ENCODE results near the gene SSTR4.
"Not testable (repeated sequence)": the region's sequence is repeated elsewhere in the genome, so short reads cannot be mapped to it uniquely, and the experiment has no call there.

The SSTR4 gene

DNA sequence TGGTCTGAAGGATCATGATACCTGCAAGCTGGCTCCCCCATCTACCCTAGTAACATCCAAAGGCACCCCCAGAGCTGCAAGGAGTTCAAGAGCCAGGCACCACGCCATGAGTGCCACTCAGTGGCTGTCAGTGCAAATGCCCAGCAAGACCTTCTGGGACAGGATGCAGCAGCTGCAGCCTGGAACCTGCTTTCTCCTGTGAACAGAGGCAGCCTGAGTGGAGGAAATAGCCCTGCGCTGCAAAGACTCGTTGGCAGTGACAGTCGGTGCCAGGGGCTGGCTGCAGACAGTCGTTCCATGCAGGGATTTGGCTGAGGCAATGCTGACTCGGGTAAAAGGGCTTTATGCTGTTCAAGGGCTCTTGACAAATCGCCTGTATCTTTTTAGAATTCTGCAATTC is 15.7 kb upstream of the SSTR4 start:
- no peak for DNase-seq

DNA sequence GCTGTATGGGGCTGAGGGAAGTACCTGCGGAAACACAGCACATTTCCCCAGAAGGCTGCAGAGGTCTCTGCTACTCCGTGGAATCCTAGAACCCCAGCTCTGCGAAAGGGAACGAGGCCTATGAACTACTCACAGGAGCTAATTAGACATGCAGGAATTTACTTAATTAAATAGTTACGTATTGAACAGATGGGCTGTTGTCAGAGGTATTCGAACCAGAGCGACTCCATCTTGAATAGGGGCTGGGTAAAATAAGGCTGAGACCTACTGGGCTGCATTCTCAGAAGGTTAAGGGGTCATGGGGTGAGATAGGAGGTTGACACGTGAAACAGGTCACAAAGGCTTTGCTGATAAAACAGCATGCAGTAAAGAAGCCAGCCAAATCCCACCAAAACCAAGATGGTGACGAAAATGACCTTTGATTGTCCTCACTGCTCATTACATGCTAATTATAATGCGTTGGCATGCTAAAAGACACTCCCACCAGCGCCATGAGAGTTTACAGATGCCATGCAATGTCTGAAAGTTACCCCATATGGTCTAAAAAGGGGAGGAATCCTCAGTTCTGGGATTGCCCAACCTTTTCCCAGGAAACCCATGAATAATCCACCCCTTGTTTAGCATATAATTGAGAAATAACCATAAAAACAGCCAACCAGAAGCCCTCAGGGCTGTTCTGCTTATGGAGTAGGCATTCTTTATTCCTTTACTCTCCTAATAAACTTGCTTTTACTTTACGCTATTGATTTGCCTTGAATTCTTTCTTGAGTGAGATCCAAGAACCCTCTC is 14.7 kb upstream of the SSTR4 start:
- DNase-seq, result no peak

DNA sequence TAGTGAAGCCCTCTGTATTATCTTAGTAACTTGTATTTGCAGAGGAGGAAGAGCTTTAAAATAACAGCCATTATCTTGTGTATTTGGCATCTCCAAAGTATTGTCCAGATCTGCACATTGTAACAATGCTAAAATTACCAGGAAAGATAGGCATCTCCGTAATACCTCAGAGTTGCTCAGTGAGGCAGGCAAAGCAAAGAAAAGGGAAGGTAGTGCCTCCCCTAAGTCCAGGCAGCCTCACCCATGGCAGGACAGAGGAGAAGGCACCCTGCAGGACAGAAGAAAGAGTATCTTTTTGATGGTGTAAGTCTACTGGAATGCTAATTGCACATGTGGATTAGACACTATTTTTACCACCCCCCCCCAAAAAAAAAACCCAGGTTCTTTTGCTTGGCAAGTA is 13.6 kb upstream of the SSTR4 start:
- no peak for DNase-seq

DNA sequence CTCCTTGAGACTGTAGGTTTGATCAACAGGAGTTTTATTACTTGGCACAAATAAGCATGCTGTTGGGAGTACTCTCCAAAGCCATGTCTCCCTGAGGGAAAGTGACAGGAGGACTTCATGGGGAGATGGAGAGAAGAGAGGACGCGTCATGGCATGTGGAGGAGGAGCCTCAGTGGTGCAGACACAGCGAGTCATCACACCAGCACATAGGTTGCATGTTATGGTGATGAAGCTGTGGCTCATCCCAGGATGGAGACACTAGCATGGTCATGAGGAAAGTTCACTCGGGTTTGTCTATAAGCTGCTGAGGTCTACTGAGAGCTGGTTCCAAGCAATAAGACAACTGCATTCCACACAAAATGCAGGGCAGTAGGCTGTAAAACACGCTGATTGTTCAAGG is 13.2 kb upstream of the SSTR4 start:
- no peak for DNase-seq

DNA sequence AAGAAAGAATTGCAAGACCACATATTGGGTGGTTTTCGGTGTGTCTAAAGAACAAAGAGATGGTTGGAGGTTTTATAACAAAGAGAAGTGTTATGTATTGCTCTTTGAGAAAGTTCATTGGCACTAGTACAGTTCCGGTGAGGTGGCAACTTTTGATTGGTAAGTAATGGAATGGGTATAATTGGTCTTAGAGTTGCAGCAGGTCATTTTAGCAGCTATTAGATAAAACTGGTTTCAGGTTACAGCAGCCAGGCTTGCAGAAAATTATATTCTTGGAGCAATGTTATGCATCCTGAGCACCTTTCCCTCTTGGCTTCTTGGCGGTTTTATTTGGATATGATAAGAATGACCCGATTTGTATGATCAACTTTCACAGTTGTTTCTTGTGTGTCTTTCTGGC is 12.3 kb upstream of the SSTR4 start:
- DNase-seq, result no peak

DNA sequence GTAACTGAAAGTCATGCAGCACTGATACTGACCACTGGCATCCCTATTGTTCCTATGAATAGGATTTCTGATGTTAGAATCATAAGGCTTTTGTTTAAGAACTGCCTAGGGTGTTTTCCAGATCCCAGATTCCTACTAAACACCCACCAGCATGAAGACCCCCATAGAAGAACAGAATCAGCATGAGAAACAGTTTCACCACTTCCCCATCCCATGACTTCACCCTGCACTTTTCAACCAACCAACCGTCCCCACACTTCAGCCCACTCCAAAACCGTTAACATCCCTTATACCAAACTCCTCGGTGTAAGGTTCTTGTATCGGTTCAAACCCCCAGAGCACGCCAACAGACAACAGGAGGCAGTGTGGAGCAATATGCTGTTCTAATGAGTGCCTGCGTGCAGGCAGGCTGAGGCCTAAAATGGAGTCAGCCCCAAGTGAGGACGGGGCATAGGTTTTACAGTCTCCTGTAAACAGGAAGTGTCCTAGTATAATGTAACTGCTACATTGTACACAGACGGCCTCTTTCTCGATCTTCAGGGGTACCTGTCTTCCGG is 11.4 kb upstream of the SSTR4 start:
- no peak for DNase-seq

DNA sequence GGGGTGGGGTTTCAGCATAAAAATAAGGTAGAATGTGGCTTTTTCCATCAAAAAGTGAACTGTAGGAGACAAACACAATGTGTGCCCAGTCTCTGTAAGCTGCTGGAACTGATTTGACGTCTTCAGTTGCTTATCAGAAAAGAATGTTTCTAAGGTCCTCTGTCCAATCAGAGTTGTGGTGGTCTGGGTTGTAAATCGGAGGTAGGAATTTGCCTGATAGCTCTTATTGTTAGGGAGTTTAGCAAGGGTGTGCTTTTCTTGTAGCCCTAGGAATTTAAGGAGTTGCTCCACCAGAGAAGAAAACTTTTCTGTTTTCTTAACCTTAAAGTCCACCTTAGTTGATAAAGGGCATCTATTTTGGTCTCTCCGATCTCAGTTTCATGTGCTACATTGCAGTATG is 10.4 kb upstream of the SSTR4 start:
- DNase-seq, result no peak

DNA sequence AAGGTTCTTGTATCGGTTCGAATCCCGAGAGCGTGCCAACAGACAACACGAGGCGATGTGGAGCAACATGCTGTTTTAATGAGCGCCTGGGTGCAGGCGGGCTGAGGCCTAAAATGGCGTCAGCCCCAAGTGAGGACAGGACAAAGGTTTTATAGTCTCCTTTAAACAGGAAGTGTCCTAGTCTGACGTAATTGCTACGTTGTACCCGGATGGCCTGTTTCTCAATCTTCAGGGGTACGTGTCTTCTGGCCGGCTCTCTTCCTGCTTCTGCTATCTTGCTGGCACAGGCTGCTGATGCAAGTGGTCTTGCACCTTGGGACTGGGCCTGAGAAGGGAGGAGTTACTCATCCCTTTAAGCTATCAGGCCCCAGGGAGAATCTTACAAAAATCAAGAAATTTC is 9.6 kb upstream of the SSTR4 start:
- DNase-seq, result not testable (repeated sequence)

DNA sequence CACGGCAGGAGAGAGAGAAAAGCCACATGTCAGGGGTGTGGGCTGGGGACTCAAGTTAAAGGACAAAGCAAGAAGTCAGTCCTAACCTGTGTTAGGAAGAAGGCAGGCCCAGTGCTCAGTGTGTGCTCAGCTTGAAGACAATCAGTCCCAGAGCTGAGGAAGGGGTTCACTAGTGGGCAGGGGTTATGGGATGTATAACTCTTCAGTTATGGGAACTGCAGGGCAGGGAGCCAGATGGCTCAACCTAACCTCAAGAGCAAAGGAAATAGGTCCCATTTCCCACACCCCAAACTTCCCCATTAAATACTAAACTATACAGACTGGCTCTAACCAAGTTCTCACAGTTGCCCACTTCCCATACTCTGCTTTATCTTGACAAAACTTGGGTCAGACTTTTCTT is 7.4 kb upstream of the SSTR4 start:
- no peak for DNase-seq

DNA sequence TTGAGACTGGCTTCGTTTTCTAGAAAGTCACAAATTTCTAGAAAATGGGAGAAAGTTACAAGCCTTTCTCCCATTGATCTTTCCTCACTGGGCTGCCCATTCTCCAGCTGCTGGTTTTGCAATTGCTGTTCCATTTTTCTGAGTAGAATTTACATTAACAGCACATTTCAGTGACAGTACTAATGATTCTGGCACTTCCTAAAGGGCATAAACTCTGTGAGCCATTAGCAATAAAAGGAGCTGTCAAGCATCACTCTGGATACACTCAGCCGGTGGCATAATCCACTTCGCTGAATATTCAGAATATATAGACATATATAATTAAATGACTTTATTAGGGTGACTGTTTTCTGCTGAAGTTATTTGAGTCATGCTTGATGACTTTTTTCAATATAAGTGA is 6.7 kb upstream of the SSTR4 start:
- no peak for DNase-seq

DNA sequence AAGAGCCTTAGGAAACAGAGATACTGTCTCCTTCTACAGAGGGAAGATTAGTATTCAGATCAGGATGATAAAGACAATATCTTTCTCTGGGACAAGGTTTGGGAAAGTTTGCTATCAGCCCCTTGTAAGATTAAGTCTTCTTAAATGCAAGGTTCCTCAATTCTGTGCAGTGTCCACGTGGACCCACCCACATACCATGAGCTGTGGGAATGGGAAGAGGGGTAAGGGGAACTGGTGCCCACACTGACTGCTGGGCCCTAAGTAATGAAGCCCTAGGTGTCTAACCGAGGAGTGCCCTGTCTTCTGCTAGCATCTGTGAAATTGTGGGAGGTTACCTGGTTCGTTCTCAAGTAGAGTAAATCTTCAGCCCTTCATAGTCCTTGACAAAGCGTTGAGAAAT is 5.8 kb upstream of the SSTR4 start:
- DNase-seq, result no peak

DNA sequence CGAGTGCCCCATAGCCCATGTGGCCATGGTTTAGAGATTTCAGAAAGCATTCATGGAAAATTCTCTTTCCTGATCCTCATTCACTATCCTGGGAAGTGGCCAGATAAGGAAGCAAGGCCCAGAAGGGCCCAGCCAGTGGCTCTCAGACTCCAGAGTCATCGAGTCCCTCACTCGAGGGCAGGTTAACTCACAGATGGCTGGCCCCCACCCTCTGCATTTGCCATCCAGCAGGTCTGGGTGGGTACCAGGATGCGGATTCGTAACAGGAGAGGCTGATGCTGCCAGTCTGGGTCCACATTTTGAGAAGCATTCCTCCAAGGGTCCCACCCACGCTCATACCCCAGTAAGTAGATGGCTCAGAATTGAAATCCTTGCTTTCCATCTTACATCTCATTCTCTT is 3.8 kb upstream of the SSTR4 start:
- no peak for DNase-seq

DNA sequence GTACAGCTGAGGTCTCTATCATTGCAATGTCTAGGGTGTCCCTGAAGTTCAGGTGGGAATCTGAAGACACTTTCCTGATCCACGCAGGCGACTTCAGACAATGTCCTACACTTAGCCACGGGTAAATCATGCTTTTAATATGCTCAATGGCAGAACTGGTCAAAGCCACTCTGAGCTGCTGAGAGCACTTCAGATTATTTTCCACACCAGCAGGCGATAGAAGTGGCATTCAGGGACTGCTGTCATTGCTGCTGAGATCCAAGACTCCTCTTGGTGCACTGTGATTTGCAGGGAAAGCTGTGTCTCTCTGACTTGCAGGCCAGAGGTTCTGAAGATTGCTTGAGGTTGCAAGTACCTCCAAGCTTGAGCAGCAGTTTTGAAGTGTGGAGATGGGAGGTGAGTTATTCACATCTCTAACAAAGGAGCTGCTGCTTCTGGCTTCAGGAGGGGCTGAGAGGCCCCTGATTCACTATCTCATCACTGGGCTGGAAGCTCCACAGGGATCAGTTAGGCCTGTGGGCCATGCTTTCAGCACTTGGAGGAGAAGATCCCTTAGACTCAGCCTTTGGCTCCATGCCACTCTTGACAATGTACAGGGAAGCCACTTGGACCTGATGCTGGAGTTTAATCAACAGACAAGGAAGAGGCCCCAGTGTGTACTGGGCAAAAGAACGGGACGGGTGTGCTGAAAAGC is 2.9 kb upstream of the SSTR4 start:
- no peak for DNase-seq

DNA sequence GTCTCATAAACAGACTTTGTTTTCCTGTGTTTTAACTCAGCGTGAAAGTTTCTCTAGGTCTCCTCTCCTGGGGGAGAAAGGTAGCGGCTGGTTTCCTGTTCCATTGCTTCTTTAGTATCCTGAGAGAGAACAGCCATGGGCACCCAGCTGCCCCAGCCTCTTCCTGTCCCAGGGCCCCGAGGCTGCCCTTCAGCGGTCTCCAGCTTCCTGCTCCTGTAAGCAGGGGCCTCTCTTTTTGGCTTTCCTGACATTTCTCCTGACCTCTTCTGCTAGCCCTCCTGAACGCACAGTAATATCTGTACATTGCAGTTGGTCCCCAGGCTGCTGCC is 2.4 kb upstream of the SSTR4 start:
- DNase-seq, result no peak

DNA sequence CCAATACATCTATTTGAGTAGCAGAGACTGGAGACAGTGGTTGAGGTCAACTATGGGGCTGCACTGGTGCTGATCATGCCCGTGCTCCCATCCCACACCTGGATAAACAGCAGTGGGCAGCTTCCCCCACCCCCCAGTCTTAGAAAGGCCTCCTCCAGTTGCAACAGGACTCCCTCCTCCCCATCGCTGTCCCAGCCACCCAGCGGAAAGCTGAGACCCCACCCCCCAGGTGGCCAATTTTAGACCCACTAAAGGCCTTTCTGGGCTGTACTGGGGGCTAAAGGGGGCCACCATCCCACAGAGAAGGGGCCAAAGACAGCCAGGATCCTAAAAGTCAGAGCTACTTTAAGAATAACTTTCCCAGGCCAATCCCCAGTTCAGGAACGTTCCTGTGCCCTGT is 1.2 kb upstream of the SSTR4 start:
- DNase-seq, result no peak

DNA sequence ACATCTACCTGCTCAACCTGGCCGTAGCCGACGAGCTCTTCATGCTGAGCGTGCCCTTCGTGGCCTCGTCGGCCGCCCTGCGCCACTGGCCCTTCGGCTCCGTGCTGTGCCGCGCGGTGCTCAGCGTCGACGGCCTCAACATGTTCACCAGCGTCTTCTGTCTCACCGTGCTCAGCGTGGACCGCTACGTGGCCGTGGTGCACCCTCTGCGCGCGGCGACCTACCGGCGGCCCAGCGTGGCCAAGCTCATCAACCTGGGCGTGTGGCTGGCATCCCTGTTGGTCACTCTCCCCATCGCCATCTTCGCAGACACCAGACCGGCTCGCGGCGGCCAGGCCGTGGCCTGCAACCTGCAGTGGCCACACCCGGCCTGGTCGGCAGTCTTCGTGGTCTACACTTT is 619 bp downstream of the SSTR4 start:
- DNase-seq, result no peak

DNA sequence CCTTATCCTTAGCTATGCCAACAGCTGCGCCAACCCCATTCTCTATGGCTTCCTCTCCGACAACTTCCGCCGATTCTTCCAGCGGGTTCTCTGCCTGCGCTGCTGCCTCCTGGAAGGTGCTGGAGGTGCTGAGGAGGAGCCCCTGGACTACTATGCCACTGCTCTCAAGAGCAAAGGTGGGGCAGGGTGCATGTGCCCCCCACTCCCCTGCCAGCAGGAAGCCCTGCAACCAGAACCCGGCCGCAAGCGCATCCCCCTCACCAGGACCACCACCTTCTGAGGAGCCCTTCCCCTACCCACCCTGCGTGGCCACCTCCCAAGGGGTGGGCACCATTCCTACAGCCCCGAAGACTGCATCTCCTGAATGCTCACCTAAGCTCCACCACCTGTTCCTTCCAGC is 1.3 kb downstream of the SSTR4 start:
- no peak for DNase-seq

DNA sequence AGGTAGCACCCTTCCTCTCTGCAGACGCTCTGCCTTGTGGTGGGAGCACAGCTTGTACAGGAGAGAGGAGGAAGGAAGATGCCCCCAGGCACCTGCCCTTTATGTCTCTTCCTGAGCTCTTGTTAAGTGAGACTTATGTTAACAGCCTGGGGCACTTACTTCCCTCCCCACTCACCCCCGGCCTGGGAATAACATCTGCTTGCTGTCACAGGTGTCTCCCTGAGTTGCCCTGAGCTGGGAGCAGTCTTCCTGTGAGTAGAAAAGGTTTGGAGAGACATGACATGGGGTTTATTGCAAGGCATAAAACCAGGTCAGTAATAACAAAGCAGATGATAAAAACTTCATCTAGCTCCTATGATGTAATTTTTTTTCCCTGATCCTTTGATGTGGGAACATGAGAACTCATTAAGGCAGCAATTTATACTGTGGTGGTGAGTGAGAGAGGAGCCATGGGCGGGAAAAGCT is 1.9 kb downstream of the SSTR4 start:
- no peak for DNase-seq

DNA sequence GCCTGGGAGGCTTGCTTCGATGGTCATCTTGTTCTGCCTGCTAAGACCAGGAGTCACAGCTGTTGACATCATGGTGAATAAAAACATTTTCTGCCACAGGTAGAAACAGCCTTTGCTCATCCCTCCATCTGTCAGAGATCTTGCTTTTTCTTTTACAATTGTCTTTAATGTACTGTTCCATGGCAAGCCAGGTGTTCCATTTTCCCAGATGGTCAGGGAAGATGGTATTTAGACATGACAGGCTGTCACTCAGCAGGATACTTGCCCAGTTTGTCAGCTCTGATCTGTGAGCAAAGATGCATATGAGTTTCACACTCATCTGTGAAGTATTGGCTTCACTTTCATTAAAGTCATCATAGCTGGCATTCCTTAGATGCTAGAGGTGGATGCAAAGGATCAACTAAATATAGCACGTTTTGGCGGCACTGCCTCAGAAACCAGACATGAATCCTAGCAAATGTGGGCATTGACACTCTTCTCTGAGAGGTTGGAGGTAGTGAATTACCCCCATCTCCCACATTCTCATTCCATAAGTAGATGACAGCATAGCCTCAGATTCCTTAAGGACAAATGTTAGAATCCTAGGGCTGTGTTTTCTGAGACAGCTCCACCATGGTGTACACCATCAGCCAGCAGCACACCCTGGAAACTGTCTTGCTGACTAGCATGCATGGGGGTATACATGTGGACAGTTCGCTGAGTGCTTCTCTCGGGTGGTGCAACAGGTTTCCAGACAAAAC is 4.2 kb downstream of the SSTR4 start:
- DNase-seq, result no peak

DNA sequence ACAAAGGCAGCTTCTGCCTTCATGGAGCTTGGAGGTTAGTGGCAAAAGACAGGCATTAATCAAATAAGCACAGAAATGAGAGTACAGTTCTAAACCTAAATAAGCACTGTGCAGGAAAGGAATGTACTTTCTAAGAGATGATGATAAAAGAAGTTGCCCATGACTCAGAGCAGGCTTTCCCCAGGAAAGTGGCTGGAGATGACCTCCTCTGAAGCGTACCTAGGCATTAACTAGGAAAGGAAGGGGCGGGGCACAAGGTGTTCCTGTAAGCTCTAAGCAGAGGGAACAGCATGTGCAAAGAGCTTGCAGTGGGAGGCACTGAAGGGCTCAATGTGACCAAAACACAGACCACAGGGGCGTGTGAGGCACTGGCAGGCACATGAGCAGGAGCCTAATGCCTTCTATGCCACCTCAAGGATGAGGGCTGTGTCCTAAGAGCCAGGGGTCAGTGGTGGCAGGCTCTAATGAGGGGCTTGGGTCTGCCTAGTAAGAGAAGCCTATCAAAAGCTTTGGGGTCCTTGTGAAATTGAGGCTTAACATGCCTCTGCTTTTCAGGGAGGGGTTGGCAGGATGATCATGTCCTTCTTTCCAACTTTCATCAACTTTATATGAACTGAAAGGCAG is 4.9 kb downstream of the SSTR4 start:
- no peak for DNase-seq

DNA sequence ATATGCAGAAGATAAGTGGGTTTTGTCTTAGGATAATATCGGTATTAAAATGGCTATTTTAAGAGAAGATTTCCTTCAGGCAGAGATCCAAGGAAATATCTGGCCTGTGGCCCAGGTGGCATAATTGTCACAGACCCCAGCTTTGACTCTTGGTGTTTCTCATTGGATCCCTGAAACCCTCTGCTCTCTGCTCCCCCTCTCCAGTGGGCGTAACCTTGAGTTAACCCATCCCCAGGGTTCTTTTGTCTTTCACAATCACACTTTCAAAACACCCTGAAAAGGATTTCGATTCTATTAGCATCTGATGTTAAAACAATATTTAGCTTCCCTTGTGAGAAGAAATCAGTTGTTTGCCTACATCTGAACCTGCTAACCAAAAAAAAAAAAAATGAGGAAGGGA is 7.2 kb downstream of the SSTR4 start:
- DNase-seq, result no peak

DNA sequence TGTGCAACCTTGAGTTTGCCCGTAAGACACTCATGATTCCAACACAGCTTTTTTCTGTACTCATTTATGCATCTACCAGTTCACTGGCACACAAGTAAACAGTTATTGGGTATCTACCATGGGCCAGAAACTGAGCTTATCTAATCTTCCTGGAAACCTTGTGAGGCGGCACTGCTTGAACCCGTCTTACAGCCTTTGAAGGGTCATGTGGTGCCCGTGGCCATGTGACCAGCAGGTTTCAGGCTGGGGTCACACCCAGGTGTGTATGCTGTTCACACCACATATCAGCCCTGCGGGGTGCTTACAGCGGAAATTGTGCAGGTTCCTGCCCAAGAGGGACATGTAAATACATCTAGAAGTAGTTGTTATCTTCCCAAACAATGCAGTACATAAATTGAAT is 8.3 kb downstream of the SSTR4 start:
- no peak for DNase-seq

DNA sequence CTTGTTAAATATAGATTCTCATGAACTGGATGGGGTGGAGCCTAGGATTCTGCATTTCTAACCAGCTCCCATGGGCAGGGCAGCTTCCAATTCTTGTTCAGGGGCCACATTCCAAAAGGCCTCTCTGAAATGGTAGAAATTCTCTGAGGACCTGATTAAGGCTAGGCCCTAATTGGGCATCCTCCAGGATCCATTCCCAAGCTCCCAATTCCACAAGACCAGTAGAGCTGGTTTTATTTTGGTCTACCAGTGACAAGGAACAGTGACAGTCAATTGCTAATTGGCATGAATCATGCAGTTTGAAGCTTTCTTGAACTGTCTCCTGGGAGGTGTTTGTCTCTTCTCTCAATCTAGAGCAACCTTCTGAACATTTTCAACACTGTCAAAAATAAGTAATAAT is 11.3 kb downstream of the SSTR4 start:
- DNase-seq, result no peak
